GM18505 (cell line): ENCODE measurements around the gene DEFB131A.
"Not testable (repeated sequence)": the region's sequence is repeated elsewhere in the genome, so short reads cannot be mapped to it uniquely, and the experiment has no call there.

Experiments
- ATAC-seq: cut with Tn5 transposase; IDR thresholded peaks from one replicate; pipeline ENCODE4 v1.9.1; 2021; ENCODE audit not compliant: unreplicated experiment
- POLR2A ChIP-seq: IDR thresholded peaks from 4 replicates; pipeline ENCODE4 v1.6.1; 2011; ENCODE audit warnings: borderline replicate concordance; ENCODE audit not compliant: insufficient read depth, insufficient read length; ENCODE audit errors: extremely low read depth

Gene DEFB131A, protein sequence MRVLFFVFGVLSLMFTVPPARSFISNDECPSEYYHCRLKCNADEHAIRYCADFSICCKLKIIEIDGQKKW

GRCh38 chr4:9444114-9444513 is at the start of gene DEFB131A:
DEFB131A (plus strand) TSS chr4:9444414; CDS start chr4:9444534, 120 bp downstream.
- not testable (repeated sequence) for ATAC-seq

GRCh38 chr4:9405774-9406173 is 38.4 kb upstream of the DEFB131A start:
- ATAC-seq, result not testable (repeated sequence)

DNA sequence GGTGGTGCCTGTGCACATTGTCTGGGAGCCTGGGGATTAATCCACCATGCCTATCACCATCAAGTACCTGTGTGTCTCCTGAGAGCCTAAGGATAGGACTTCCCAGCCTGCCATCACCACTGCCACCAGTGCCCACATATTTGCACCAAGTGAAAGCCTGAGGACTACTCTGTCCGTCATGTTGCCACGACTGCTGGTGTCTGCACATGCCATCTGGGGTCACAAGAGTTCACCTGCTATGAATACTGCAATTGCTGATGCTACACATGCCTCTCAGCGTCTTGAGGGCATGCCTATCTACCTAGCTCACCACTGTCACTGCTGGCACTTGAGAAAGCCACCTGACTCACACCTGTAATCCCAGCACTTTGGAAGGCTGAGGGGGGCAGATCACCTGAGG is 37.7 kb upstream of the DEFB131A start:
- not testable (repeated sequence) for ATAC-seq

DNA sequence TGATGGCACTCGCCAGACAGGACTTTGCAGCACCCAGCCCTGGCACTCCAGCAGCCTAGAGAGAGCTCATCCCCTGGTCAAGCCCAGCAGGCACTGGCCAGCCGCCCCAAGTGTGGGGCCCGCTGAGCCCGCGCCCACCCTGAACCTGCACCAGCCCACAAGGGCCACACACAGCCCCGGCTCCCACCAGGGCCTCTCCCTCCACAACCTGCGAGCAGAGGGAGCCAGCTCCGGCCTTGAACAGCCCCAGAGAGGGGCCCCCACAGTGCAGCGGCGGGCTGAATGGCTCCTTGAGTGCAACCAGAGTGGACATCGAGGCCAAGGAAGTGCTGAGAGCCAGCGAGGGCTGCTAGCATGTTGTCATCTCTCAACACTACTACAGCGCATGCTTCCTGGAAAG is 34.4 kb upstream of the DEFB131A start:
- no peak for ATAC-seq
- no peak for TF ChIP-seq POLR2A

GRCh38 chr4:9421884-9422455 is 22.2 kb upstream of the DEFB131A start:
- ATAC-seq, result not testable (repeated sequence)

DNA sequence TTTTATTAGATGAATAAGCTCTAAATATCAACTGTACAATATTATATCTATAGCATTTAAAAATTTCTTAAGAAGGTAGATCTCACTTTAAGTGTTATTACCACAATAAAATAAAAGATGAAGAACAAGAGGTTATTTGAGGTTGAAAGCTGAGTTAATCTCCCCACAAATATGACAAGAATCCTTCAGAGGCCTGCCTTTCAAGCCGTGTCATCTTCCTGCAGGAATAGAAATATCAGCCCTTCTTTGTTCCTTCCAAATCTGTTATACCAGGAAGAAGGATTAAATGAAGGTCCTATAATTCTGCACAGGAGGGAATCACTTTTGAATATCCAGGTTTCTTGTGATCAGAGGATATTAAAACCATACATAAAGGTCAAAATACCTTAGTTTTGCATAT is 18.3 kb upstream of the DEFB131A start:
- not testable (repeated sequence) for ATAC-seq

GRCh38 chr4:9430061-9430460 is 14.2 kb upstream of the DEFB131A start:
- not testable (repeated sequence) for ATAC-seq

DNA sequence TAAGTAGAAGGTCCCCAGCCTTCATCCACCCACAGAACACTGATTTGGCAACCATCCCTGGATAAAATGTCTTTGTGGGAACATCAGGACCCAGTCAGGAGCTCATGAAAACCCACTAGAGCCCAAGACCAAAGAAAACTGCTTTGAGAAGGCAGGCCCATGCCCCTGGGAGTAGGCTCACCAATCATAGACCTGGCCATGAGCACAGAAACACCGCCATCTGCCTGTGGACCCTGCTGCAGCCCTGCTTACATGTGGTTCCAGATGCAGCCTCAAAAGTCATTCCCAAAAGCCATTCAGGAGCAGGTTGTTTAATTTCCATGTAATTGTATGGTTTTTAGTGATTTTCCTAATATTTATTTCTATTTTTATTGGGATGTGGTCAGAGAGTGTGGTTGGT is 10.9 kb upstream of the DEFB131A start:
- not testable (repeated sequence) for ATAC-seq

DNA sequence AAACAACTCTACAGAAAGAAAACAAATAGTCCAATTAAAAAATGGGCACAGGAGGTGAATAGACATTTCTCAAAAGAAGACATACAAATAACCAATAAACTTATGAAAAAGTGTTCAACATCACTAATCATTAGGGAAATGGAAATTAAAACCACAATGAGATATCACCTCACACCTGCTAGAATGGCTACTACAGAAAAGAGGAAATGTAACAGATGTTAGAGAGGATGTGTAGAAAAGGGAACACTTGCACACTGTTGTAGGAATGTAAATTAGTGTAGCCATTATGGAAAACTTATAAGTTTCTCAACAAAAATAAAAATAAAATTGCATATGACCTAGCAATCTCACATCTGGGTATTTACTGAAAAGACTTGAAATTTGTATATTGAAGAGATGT is 7.5 kb upstream of the DEFB131A start:
- not testable (repeated sequence) for ATAC-seq

- not testable (repeated sequence) for ATAC-seq
Observed at GRCh38 chr4:9442355-9442754, 1.9 kb upstream of the DEFB131A start.

DNA sequence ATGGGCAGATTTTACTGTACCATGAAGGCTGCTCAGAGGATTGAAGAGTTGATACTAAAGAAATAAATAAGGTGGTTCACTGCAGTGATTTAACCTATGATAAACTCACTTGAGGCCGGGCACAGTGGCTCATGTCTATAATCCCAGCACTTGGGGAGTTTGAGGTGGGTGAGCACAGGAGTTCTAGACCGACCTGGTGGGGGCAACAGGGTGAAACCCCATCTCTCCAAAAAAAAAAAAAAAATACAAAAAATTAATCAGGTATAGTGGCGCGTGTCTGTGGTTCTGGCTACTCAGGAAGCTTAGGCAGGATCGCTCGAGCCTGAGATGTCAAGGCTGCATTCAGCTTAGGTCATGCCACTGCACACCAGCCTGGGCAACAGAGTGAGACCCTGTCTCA is 467 bp downstream of the DEFB131A start:
- not testable (repeated sequence) for ATAC-seq

GRCh38 chr4:9452251-9452650 is 8.0 kb downstream of the DEFB131A start:
- not testable (repeated sequence) for ATAC-seq

- ATAC-seq, result not testable (repeated sequence)
Observed at GRCh38 chr4:9454284-9454683, 10.1 kb downstream of the DEFB131A start.

GRCh38 chr4:9455046-9455445 is 10.8 kb downstream of the DEFB131A start:
- ATAC-seq, result not testable (repeated sequence)

- ATAC-seq, result not testable (repeated sequence)
Observed at GRCh38 chr4:9479466-9479865, 35.3 kb downstream of the DEFB131A start.

GRCh38 chr4:9480066-9480465 is 35.9 kb downstream of the DEFB131A start:
- ATAC-seq, result not testable (repeated sequence)

DNA sequence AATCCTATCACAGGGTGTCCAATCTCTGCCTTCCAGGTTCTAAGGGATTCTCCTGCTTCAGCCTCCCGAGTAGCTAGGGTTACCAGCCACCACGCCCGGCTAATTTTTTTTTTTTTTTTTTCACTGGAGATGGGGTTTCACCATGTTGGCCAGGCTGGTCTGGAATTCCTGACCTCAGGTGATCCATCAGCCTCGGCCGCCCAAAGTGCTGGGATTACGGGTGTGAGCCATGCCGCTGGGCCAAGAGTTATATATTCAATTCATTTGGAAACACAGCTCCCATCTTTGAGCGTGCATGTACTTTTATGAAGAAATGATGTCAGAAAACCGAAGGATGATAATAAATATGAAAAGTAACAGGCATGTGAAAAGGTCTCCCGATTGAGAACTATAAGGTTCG is 38.7 kb downstream of the DEFB131A start:
- ATAC-seq, result not testable (repeated sequence)

GRCh38 chr4:9483682-9484081 is 39.5 kb downstream of the DEFB131A start:
- not testable (repeated sequence) for ATAC-seq

- ATAC-seq, result not testable (repeated sequence)
Observed at GRCh38 chr4:9486880-9487279, 42.7 kb downstream of the DEFB131A start.

DNA sequence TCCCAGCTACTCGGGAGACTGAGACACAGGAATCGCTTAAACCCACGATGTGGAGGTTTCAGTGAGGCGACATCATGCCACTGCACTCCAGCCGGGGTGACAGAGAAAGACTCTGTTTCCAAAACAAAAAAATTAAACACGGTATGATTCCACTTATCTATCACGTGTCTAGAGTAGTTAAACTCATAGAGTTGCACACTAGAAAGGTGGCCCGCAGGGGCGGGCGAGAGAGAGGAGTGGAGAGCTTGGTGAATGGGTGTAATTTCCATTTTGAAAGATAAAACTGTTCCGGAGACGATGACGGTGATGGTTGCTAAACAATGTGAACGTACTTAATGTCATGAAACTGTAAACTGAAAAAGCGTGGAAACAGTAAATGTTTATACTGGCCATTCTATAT is 44.6 kb downstream of the DEFB131A start:
- ATAC-seq, result not testable (repeated sequence)

DNA sequence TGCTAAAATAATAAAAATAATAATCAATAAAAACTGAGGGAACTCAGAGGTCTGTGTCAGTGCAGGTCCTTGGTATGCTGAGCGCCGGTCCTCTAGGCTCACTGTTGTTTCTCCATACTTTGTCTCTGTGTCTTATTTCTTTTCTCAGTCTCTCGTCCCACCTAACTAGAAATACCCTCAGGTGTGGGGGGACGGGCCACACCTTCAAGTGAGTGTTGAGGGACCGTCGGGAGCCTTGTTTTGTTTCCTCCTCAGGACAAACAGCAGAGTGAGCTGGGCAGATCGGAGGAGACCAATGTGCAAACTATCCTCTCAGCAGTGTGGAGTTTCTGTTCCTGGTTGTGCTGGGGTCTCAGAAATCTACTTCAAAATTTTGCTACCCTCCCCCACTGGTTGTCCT is 46.3 kb downstream of the DEFB131A start:
- not testable (repeated sequence) for ATAC-seq

DNA sequence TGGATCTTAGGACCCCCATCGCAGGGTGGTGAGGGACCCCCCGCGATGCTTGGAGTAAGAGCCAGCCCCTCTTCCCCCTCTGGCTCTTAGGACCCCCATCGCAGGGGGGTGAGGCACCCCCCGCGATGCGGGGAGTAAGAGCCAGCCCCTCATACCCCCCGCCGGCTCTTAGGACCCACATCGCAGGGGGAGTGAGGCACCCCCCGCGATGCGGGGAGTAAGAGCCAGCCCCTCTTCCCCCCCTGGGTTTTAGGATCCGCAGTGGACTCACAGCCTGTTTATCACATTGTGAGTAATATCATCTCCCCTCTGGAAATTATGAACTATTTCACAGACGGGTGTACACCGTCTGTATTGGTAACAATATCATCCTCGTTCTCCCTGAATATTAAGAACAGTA is 46.8 kb downstream of the DEFB131A start:
- not testable (repeated sequence) for ATAC-seq

DNA sequence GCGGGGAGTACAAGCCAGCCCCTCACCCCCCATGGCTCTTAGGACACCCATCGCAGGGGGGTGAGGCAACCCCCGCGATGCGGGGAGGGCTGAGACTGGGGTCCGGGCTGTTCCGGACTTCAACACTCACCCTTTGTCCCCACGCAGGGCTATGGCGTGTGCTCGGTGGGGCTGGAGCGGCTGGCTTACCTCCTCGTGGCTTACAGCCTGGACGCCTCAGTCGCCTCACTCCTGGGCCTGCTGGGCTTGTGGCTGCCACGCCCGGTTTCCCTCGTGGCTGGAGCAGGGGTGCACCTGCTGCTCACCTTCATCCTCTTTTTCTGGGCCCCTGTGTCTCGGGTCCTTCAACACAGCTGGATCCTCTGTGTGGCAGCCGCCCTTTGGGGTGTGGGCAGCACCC is 49.4 kb downstream of the DEFB131A start:
- not testable (repeated sequence) for ATAC-seq
